GM10248 (cell line): Measurements from ENCODE around the gene PRKG1.

ENCODE experiments used
- CTCF ChIA-PET: fragments of 300-600 bp; sonication (Branson Sonifier 250); formaldehyde crosslinking; extraction: SDS; loops from one replicate; lab custom pipeline; 2021; ENCODE audit warnings: antibody characterized with exemption; lab: Yijun Ruan, JAX
- POLR2A ChIA-PET: fragments of 350-650 bp; sonication (Branson Sonifier 250); formaldehyde crosslinking; extraction: SDS; loops from one replicate; lab custom pipeline; 2020; ENCODE audit warnings: antibody characterized with exemption; lab: Yijun Ruan, JAX
- DNase-seq: peaks from one replicate; pipeline ENCODE4 v3.0.0; 2012; ENCODE audit errors: extremely low spot score
- TF ChIP-seq, protein P1 (sequence below): IDR thresholded peaks from 2 replicates; pipeline ENCODE4 v1.5.1; 2012; ENCODE audit warnings: mild to moderate bottlenecking, low read depth; ENCODE audit errors: extremely low read depth, missing control alignments, control extremely low read depth

Gene PRKG1

DNA sequence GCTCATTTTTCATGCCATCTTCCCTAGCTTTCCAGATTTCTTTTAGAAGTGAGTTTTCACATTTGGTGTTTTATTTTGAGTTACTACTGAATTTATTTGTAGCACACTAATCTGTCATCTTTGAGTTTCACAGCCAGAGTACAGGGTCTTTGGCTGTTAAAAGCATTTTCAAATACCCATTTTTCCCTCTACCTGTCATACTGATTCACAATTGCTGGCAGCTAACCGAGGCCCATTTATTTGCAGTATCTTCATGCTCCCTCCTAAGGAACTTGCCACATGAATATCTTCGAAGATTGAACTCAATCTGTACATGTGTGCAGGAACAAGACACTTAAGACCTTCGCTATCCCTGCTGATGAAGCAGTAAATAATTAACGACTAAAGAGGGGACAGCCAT is 1194.9 kb downstream of the PRKG1 start:
- CTCF ChIA-PET = no interaction called here
- TF ChIP-seq, protein P1, sequence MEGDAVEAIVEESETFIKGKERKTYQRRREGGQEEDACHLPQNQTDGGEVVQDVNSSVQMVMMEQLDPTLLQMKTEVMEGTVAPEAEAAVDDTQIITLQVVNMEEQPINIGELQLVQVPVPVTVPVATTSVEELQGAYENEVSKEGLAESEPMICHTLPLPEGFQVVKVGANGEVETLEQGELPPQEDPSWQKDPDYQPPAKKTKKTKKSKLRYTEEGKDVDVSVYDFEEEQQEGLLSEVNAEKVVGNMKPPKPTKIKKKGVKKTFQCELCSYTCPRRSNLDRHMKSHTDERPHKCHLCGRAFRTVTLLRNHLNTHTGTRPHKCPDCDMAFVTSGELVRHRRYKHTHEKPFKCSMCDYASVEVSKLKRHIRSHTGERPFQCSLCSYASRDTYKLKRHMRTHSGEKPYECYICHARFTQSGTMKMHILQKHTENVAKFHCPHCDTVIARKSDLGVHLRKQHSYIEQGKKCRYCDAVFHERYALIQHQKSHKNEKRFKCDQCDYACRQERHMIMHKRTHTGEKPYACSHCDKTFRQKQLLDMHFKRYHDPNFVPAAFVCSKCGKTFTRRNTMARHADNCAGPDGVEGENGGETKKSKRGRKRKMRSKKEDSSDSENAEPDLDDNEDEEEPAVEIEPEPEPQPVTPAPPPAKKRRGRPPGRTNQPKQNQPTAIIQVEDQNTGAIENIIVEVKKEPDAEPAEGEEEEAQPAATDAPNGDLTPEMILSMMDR = no peak
- no peak for DNase-seq
- POLR2A ChIA-PET = no interaction called here

GRCh38 chr10:52276163-52276562 is 1201.9 kb downstream of the PRKG1 start:
- ChIA-PET POLR2A (no interaction called here), CTCF (no interaction called here)
- TF ChIP-seq, protein P1 = no peak
- DNase-seq = no peak

DNA sequence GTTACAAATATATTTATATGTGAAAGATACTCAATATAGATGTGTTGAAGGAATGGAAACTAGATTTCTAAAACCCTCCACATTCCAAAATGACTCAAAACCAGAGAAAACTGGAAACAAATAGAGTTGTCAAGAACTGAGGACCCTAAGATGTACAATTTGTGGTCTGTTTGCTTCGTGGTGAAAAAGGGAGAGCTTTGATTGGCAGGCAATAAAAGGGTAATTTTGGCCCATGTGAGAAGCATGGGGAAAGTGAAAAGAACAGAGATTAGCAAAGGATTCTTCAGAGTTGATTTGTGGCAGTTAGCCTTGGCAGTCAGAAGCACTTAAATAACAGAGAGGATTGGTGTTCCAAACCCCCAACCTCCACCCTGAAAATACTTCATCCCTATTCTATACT is 1202.7 kb downstream of the PRKG1 start:
- TF ChIP-seq, protein P1 = no peak
- DNase-seq = no peak
- ChIA-PET POLR2A (no interaction called here), CTCF (interaction anchor here (1.1 kb wide), 1 partner anchor 61 kb away, joined by 3 read pairs; no protein-coding TSS in a partner anchor)

GRCh38 chr10:52279546-52279945 is 1205.3 kb downstream of the PRKG1 start:
- ChIA-PET CTCF (interaction anchor here (1.2 kb wide), 1 partner anchor 28 kb away, joined by 4 read pairs; no protein-coding TSS in a partner anchor), POLR2A (no interaction called here)
- TF ChIP-seq, protein P1 = no peak
- no peak for DNase-seq

DNA sequence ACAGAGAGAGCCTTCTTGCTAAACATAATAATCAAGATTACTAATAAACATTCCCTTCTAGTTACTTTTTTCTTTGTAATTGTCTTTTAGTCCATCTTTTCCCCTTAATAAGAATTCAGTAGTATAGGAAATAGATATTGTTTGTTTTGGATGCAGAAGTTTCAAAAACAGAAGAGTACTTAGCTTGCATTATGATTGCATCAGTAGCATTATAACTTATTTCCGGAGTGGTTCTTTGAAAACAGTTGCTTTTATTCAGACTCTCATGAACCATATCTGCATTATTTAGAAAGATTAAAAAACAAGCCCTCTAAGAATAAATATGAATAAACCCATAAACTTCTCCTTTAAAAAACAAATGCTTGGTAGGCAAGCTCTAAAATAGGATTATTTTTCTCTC is 1205.8 kb downstream of the PRKG1 start:
- CTCF ChIA-PET = interaction anchor here (1.2 kb wide), 1 partner anchor 28 kb away, joined by 4 read pairs; no protein-coding TSS in a partner anchor
- TF ChIP-seq, protein P1 = no peak
- no peak for DNase-seq
- POLR2A ChIA-PET = no interaction called here

DNA sequence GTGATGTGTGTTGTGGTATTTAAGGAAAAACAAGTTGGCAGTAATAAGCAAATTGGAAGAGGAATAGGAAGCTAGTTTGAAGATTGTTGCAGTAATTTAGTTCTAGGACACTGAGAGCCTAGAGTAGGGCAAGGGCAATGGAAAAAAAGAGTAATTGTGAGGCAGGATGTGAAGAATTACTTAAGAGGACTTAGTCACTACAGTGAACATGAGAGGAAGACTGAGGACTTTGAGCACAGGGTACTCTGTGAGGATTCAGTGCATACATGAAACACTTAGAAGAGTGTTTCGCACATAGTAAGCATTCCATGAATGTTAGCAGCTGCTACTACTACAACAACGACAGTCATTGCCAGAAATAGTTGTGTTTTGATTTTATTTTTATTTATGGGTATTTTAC is 1208.9 kb downstream of the PRKG1 start:
- CTCF ChIA-PET = no interaction called here
- POLR2A ChIA-PET = no interaction called here
- TF ChIP-seq, protein P1 = no peak
- no peak for DNase-seq
